Urinary bladder (tissue), 4 donors: ENCODE data around the gene ADAP1. TPM values are rescaled to one million over a fixed set of nuclear protein-coding genes. Genes with fewer than 3 reads are reported as not detected.

Experiments used
- DNase-seq: peaks from one replicate; pipeline ENCODE4 v3.0.0-alpha.2; 2015; ENCODE audit errors: extremely low spot score
- H3K27ac ChIP-seq: one replicate; pipeline ENCODE4 v1.5.1; 2013; ENCODE audit warnings: low read depth, mild to moderate bottlenecking, moderate library complexity
- H3K36me3 ChIP-seq: one replicate; pipeline ENCODE4 v1.6.1; 2013; ENCODE audit warnings: mild to moderate bottlenecking, moderate library complexity; ENCODE audit not compliant: insufficient read depth
- H3K4me1 ChIP-seq: one replicate; pipeline ENCODE4 v1.6.1; 2013; ENCODE audit warnings: mild to moderate bottlenecking, moderate library complexity; ENCODE audit not compliant: insufficient read depth
- H3K4me3 ChIP-seq: one replicate; pipeline ENCODE4 v1.5.1; 2013; ENCODE audit warnings: low read depth, low read length
- WGBS: extraction: QIAGEN DNeasy Blood & Tissue Kit; methylation state at CpG from one replicate; pipeline ENCODE4 v1.1.7; 2013; 5-methylcytosine and 5-hydroxymethylcytosine counted together
- polyA plus RNA-seq: library from polyadenylated mRNA; stranded (reverse); fragments of 200-250 nt; gene quantifications from one replicate; pipeline ENCODE4 v1.2.3, GENCODE V29; 2013
- total RNA-seq: library from RNA; depleted of rRNA; stranded (reverse); fragments of >200 nt; gene quantifications from one replicate; pipeline ENCODE4 v1.2.3, GENCODE V29; 2014
- donor health status: healthy with polysubstance abuse.
- donor health status: healthy.

ADAP1 gene
- total and polyA plus RNA-seq, 2 donors = 11.7 to 13.7 TPM

GRCh38 chr7:897771-898376, 56.6 kb downstream of the ADAP1 start:
- DNase-seq = no peak
- H3K36me3 ChIP-seq = no peaks in the 10 kb centered on the region
- H3K27ac ChIP-seq = no peak overlapping the region
- H3K4me3 ChIP-seq = no peak overlapping the region
- H3K4me1 ChIP-seq = no peaks in the 10 kb centered on the region
- WGBS = 59% methylated on average over 27 of the region's 27 CpGs

- Histone ChIP-seq H3K4me3 (no peak overlapping the region), H3K27ac (no peak overlapping the region), H3K36me3 (no peaks in the 10 kb centered on the region), H3K4me1 (no peaks in the 10 kb centered on the region)
- WGBS = 92% methylated on average over 14 of the region's 14 CpGs
- no peak for DNase-seq
Measured at GRCh38 chr7:897086-897485, 57.4 kb downstream of the ADAP1 start.

- WGBS = 92% methylated on average over 42 of the region's 42 CpGs
- Histone ChIP-seq H3K4me3 (no peak overlapping the region), H3K27ac (no peak overlapping the region), H3K4me1 (no peaks in the 10 kb centered on the region), H3K36me3 (peaks cover 3% of the 10 kb centered on the region)
- no peak for DNase-seq
Measured at GRCh38 chr7:896346-897075, 58.0 kb downstream of the ADAP1 start.

DNA sequence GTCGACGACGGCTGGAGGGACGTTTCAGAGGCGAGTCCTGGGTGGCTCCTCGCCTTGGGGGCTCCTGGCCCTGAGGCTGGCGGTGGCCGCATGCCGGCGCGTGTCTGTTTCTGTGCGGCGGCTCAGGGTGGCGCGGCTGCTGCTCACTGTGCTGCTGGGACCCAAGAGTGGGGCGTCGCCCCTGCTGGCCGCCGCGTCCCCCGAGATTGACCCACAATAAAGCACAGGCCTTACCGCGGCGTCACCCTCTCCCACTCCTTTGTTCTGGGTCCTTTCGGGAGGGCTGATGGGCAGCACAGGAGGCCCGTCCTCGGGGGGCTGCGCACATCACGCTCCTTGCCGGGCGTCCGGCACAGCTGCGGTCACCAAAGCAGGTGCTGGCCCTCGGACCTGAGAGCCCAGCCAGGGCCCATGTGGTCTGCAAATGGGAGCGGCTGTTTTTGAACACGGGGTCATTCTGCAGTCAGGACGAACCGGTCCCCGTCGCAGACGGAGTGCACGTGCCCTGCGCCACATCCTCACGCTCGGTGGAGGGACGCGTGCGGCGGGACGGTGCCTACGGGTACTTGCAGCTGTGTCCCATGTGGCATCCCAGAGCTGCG, 58.9 kb downstream of the ADAP1 start:
- Histone ChIP-seq H3K27ac (no peak overlapping the region), H3K36me3 (peaks cover 5% of the 10 kb centered on the region), H3K4me1 (no peaks in the 10 kb centered on the region), H3K4me3 (no peak overlapping the region)
- DNase-seq = no peak
- WGBS = 96% methylated on average over 52 of the region's 52 CpGs

DNA sequence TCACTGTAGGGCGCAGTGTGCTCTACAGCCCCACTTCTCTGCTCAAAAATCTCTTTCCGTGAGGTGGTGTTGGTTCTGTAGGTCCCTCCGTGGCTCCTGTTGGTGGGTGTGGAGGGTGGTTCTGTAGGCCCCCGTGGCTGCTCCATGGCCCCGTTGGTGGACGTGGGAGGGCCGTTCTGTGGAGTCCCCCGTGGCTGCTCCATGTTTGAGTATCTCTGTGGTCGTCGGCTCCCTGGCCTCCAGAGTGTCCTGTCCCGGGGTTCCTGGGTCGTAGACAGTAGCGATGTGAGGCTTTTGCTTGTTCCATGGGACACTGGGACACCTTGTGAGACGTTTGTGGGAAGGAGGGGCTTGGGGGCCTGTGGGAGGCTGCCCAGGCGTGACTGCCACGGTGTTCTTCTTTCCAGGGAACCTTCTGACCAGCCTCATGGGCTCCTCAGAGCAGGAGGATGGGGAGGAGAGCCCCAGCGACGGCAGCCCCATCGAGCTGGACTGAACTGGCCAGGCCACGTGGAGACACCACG, 59.5 kb downstream of the ADAP1 start:
- no peak overlapping the region for H3K27ac ChIP-seq
- 92% methylated on average over 21 of the region's 21 CpGs for WGBS
- no peak for DNase-seq
- H3K4me3 ChIP-seq = no peak overlapping the region
- peaks cover 5% of the 10 kb centered on the region for H3K36me3 ChIP-seq
- H3K4me1 ChIP-seq = no peaks in the 10 kb centered on the region

DNA sequence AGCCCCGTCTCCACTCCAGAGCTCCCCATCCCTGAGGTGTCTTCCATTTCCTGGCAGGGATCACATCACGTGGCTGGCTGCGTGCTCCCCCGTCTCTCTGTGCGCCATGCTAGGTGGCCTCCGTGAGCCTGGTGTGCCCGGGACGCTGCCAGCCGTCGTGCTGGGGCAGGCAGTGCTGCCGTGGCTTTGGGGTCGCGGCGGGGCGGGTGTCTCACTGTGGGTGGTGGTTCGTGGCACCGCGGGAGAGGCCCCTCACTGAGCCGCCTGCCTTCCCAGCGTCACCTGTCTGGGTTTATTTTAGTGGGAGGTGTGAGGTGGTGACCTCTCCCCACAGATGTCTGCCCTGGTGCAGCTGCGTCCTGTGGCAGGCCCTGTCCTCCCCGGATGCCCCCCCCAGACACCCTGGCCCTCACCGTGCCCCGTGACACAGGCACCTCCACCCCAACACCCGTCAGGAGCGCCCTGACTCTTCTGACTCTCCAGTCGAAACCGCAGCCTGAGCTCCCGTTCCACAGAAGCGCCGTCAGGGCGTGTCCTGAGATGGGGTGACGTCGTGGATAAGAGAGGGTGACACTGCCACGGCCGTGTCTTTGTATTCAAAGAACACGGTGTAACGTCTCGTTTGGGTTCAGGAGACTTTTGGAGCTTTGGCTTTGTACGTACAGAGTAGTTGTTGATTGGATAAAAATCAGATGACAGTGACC, 60.2 kb downstream of the ADAP1 start:
- WGBS = 94% methylated on average over 40 of the region's 40 CpGs
- Histone ChIP-seq H3K4me1 (no peaks in the 10 kb centered on the region), H3K36me3 (peaks cover 5% of the 10 kb centered on the region), H3K27ac (no peak overlapping the region), H3K4me3 (no peak overlapping the region)
- DNase-seq = no peak

- DNase-seq = no peak
- Histone ChIP-seq H3K4me1 (no peaks in the 10 kb centered on the region), H3K27ac (no peak overlapping the region), H3K36me3 (peaks cover 5% of the 10 kb centered on the region), H3K4me3 (no peak overlapping the region)
- WGBS = 89% methylated on average over 19 of the region's 19 CpGs
Measured at GRCh38 chr7:893686-894085, 60.8 kb downstream of the ADAP1 start.

DNA sequence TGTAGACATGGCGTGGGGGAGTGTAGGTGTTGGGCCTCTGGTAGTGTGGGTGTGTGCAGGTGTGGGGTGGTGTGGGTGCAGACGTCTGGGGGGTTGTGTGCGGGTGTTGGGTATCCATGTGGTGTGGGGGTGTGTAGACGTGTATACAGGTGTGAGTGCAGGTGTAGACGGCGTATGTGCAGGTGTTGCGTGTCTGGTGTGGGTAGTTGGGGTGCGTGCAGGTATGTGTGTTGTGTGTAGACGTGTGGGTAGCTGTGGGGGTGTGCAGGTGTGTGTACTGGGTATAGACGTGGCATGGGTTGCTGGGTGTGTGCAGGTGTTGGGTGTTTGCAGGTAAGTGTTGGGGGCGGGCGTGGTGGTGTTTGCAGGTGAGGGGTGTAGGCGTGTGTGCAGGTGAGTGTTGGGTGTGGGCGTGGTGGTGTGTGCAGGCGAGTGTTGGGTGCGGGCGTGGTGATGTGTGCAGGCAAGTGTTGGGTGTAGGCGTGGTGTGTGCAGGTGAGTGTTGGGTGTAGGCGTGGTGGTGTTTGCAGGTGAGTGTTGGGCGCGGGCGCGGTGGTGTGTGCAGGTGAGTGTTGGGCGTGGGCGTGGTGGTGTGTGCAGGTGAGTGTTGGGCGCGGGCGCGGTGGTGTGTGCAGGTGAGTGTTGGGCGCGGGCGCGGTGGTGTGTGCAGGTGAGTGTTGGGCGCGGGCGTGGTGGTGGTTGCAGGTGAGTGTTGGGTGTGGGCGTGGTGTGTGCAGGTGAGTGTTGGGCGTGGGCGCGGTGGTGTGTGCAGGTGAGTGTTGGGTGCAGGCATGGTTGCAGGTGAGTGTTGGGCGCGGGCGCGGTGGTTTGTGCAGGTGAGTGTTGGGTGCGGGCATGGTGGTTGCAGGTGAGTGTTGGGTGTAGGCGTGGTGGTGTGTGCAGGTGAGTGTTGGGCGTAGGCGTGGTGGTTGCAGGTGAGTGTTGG, 61.6 kb downstream of the ADAP1 start:
- H3K36me3 ChIP-seq = peaks cover 5% of the 10 kb centered on the region
- DNase-seq = no peak
- 96% methylated on average over 48 of the region's 48 CpGs for WGBS
- H3K27ac ChIP-seq = no peak overlapping the region
- no peak overlapping the region for H3K4me3 ChIP-seq
- no peaks in the 10 kb centered on the region for H3K4me1 ChIP-seq

- WGBS = 94% methylated on average over 20 of the region's 20 CpGs
- Histone ChIP-seq H3K4me3 (no peak overlapping the region), H3K4me1 (no peaks in the 10 kb centered on the region), H3K27ac (no peak overlapping the region), H3K36me3 (peaks cover 5% of the 10 kb centered on the region)
- DNase-seq = no peak
Measured at GRCh38 chr7:891805-892204, 62.7 kb downstream of the ADAP1 start.

GRCh38 chr7:891291-891690, 63.2 kb downstream of the ADAP1 start:
- Histone ChIP-seq H3K27ac (no peak overlapping the region), H3K36me3 (peaks cover 5% of the 10 kb centered on the region), H3K4me1 (no peaks in the 10 kb centered on the region), H3K4me3 (no peak overlapping the region)
- DNase-seq = no peak
- 95% methylated on average over 29 of the region's 29 CpGs for WGBS

GRCh38 chr7:890868-891267, 63.6 kb downstream of the ADAP1 start:
- WGBS = 91% methylated on average over 15 of the region's 15 CpGs
- DNase-seq = no peak
- Histone ChIP-seq H3K4me3 (no peak overlapping the region), H3K36me3 (peaks cover 5% of the 10 kb centered on the region), H3K4me1 (no peaks in the 10 kb centered on the region), H3K27ac (no peak overlapping the region)

DNA sequence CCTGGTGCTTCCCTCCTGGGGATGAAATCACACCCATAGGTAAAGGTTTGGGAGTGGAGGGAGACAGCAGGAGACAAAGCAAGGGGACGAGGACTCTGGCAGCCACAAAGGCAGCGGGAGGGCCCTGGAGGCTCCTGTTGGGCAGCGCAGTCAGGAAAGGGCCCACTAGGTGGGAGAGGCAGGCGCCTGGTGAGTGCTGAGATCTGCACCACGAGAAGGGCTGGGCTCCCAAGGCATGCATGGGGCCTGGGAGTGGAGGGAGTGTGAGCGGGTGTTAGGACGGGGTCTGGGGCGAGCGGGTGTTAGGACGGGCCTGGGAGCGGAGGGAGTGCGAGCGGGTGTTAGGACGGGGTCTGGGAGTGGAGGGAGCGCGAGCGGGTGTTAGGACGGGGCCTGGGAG, 65.1 kb downstream of the ADAP1 start:
- 96% methylated on average over 14 of the region's 18 CpGs for WGBS

GRCh38 chr7:889025-889390, 65.5 kb downstream of the ADAP1 start:
- Histone ChIP-seq H3K4me3 (no peak overlapping the region), H3K36me3 (peaks cover 5% of the 10 kb centered on the region), H3K27ac (no peak overlapping the region), H3K4me1 (no peaks in the 10 kb centered on the region)
- WGBS = 93% methylated on average over 15 of the region's 15 CpGs
- DNase-seq = no peak

More for the DNA sequence above, 65.1 kb downstream of the ADAP1 start:
- H3K27ac ChIP-seq = no peak overlapping the region
- no peaks in the 10 kb centered on the region for H3K4me1 ChIP-seq
- no peak overlapping the region for H3K4me3 ChIP-seq
- peaks cover 5% of the 10 kb centered on the region for H3K36me3 ChIP-seq
- DNase-seq = no peak
